HEK293T (cell line): ENCODE data around the gene ATAD2B.

Source experiments
- BHLHE40 ChIP-seq: fragments of 450-650 bp; IDR thresholded peaks from 2 replicates; pipeline ENCODE4 v1.6.1; 2016; ENCODE audit warnings: mild to moderate bottlenecking, moderate library complexity, borderline replicate concordance
- FOXK2 ChIP-seq: fragments of 450-650 bp; IDR thresholded peaks from 2 replicates; pipeline ENCODE4 v1.6.1; 2016; ENCODE audit warnings: mild to moderate bottlenecking
- FOXM1 ChIP-seq: fragments of 450-650 bp; IDR thresholded peaks from 2 replicates; pipeline ENCODE4 v1.6.1; 2017; ENCODE audit warnings: mild to moderate bottlenecking, borderline replicate concordance
- HDGF ChIP-seq: fragments of 450-650 bp; IDR thresholded peaks from 2 replicates; pipeline ENCODE4 v1.6.1; 2017; ENCODE audit warnings: antibody characterized with exemption, borderline replicate concordance
- NFRKB ChIP-seq: fragments of 450-650 bp; IDR thresholded peaks from 2 replicates; pipeline ENCODE4 v1.6.1; 2016; ENCODE audit warnings: mild to moderate bottlenecking, moderate library complexity
- ZNF384 ChIP-seq: fragments of 450-650 bp; IDR thresholded peaks from 2 replicates; pipeline ENCODE4 v1.6.1; 2016
- TF ChIP-seq, protein P1 (sequence below): fragments of 450-650 bp; IDR thresholded peaks from 2 replicates; pipeline ENCODE4 v1.6.1; 2016

- TF ChIP-seq, protein P1, sequence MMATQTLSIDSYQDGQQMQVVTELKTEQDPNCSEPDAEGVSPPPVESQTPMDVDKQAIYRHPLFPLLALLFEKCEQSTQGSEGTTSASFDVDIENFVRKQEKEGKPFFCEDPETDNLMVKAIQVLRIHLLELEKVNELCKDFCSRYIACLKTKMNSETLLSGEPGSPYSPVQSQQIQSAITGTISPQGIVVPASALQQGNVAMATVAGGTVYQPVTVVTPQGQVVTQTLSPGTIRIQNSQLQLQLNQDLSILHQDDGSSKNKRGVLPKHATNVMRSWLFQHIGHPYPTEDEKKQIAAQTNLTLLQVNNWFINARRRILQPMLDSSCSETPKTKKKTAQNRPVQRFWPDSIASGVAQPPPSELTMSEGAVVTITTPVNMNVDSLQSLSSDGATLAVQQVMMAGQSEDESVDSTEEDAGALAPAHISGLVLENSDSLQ, result no peak
- TF ChIP-seq BHLHE40, result no peak
- TF ChIP-seq ZNF384, result no peak
- no peak for TF ChIP-seq FOXM1
- no peak for TF ChIP-seq FOXK2
- TF ChIP-seq NFRKB, result no peak
- TF ChIP-seq HDGF, result no peak
These were observed 205.5 kb downstream of the ATAD2B start for GRCh38 chr2:23721454-23721826.
